Fibroblast of mammary gland (primary cell): ENCODE measurements around the gene CST6.
A peak's percentile ranks its signal among the peaks of the same experiment; 100 is the strongest.

Experiments used
- DNase-seq: peaks from one replicate; pipeline ENCODE4 v3.0.0-alpha.2; 2010; ENCODE audit warnings: low read depth
- H3K4me3 ChIP-seq: 2 replicates; pipeline ENCODE4 v1.5.1; 2011; ENCODE audit warnings: low read depth, mild to moderate bottlenecking, low read length, moderate library complexity; ENCODE audit not compliant: control insufficient read depth
- TF ChIP-seq, protein P1 (sequence below): conservative IDR thresholded peaks from 2 replicates; pipeline ENCODE4 v1.5.1; 2011; ENCODE audit warnings: low read depth, low read length, inconsistent platforms; ENCODE audit not compliant: control insufficient read depth, insufficient read depth

Gene CST6

GRCh38 chr11:65988791-65989592, 22.8 kb upstream of the CST6 start:
- TF ChIP-seq, protein P1, sequence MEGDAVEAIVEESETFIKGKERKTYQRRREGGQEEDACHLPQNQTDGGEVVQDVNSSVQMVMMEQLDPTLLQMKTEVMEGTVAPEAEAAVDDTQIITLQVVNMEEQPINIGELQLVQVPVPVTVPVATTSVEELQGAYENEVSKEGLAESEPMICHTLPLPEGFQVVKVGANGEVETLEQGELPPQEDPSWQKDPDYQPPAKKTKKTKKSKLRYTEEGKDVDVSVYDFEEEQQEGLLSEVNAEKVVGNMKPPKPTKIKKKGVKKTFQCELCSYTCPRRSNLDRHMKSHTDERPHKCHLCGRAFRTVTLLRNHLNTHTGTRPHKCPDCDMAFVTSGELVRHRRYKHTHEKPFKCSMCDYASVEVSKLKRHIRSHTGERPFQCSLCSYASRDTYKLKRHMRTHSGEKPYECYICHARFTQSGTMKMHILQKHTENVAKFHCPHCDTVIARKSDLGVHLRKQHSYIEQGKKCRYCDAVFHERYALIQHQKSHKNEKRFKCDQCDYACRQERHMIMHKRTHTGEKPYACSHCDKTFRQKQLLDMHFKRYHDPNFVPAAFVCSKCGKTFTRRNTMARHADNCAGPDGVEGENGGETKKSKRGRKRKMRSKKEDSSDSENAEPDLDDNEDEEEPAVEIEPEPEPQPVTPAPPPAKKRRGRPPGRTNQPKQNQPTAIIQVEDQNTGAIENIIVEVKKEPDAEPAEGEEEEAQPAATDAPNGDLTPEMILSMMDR: peak; percentile 97
- H3K4me3 ChIP-seq: no peak overlapping the region
- peak; percentile 96 for DNase-seq

DNA sequence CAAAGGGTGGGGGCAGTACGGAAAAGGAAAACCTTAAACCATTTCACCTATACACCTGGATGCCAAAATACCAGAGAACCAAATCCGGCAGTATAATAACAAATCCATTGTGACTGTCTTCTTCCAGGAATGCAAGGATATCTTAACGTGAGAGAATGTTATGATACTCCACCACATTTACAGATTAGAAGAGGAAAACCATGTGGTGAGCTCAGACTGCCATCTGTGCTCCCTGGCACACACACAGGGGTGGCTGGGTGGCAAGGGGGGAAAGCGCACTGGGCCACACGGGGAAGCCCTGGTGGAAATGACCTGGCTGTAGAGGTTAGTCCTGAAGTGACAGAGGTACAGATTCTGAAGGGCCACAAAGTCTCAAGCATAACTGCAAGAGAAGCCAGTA, 19.8 kb upstream of the CST6 start:
- no peak for DNase-seq
- TF ChIP-seq, protein P1: no peak
- no peak overlapping the region for H3K4me3 ChIP-seq

- no peak overlapping the region for H3K4me3 ChIP-seq
- DNase-seq: no peak
- TF ChIP-seq, protein P1: no peak
These were observed 14.5 kb upstream of the CST6 start for GRCh38 chr11:65997286-65997685.

DNA sequence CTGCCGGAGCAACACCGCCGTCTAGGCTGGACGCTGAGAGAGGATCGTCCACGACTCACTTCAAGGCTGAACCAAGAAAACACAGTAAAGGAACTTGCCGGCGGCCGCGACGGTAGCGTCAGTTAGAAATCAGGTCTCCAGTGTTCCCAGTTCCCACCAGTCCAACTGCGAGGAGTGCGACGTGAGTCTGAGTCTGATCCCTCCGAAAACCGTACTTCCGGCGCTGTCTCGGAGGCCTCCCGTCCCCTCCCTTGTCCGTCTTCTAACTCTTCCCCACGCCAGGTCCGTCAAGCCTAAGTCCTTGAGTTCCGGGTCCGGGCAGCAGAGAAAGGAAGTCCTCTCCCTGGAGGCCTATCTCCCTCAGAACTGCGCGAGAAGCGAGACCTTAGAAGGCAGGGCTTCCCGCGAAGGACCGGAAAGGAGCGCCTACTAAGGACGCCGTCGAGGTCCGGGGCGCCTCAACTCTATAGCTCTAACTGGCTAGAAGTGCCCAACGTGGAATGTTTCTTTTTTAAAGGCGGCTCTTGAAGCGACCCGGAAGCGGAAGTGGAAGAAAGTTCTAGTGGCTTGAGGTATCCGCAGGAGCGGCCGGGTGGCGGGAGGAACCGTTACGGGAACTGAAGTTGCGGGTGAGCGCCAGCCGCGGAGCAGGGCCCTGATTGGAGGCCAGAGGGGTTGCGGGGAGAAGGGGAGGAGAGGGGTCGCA, 9.7 kb upstream of the CST6 start, which contains the start of the genes BANF1 and EIF1AD:
BANF1 (plus strand) TSS at position 562 of the 706 bp plus-strand sequence. CDS start 748 bp downstream, outside the sequence.
EIF1AD (minus strand) TSS at position 216 of the 706 bp plus-strand sequence. CDS start 1,768 bp downstream, outside the sequence.
- TF ChIP-seq, protein P1: no peak
- DNase-seq: peak; percentile 98
- H3K4me3 ChIP-seq: peak within 1 kb of the TSS; percentile 100

- H3K4me3 ChIP-seq: peak overlapping the region; percentile 100
- TF ChIP-seq, protein P1: peak; percentile 5
- DNase-seq: peak; percentile 51
These were observed 9.1 kb upstream of the CST6 start for GRCh38 chr11:66002648-66003225.

GRCh38 chr11:66003291-66003690, 8.5 kb upstream of the CST6 start:
- peak overlapping the region; percentile 100 for H3K4me3 ChIP-seq
- no peak for DNase-seq
- TF ChIP-seq, protein P1: no peak
